Lower lobe of right lung (tissue), 2 donors: ENCODE data around the gene ERC1. TPM values are rescaled to one million over a fixed set of nuclear protein-coding genes. Genes with fewer than 3 reads are reported as not detected.

Source experiments
- ATAC-seq, 2 donors: fragments of 200-7000 bp; cut with Tn5 transposase; one replicate each; pipeline ENCODE4 v1.9.1; 2020 to 2022; ENCODE audit warnings: mild to moderate bottlenecking in 2 of 2, moderate library complexity in 2 of 2
- DNase-seq: peaks from one replicate; pipeline ENCODE4 v3.0.0-alpha.2; 2020
- H3K27ac ChIP-seq: fragments of 200-600 bp; one replicate; pipeline ENCODE4 v1.8.0; 2022
- H3K27me3 ChIP-seq: fragments of 200-600 bp; one replicate; pipeline ENCODE4 v1.8.0; 2022; ENCODE audit warnings: low read depth
- H3K36me3 ChIP-seq: fragments of 200-600 bp; one replicate; pipeline ENCODE4 v1.8.0; 2022; ENCODE audit warnings: mild to moderate bottlenecking
- H3K4me1 ChIP-seq: fragments of 200-600 bp; one replicate; pipeline ENCODE4 v1.8.0; 2022
- H3K4me3 ChIP-seq: fragments of 200-600 bp; one replicate; pipeline ENCODE4 v1.8.0; 2022; ENCODE audit warnings: mild to moderate bottlenecking
- H3K9me3 ChIP-seq: fragments of 200-600 bp; one replicate; pipeline ENCODE4 v1.8.0; 2022
- intact Hi-C: fragments of 100-400 bp; cut with DNase I; formaldehyde crosslinking; loops from one replicate; pipeline ENCODE4 v1.11.0; 2022
- total RNA-seq: library from RNA; stranded (reverse); fragmentation: NEBNext Ultra II Directional; extraction: Animal tissue kit (Norgen Biotek cat#: 25700); gene quantifications from one replicate; pipeline ENCODE4 v1.2.1, GENCODE V29; 2021
- TF ChIP-seq, protein P1 (sequence below): fragments of 200-600 bp; IDR thresholded peaks from one replicate; pipeline ENCODE4 v1.8.0; 2022; ENCODE audit warnings: antibody characterized with exemption, mild to moderate bottlenecking
- donor health status: DM: no; HTN: yes; CAD: no; lungs with severe emphysema.

Gene ERC1
- total RNA-seq, 1 donor from 2014 or later, result 66.3 TPM

- Histone ChIP-seq H3K4me1 (no peaks in the 10 kb centered on the region), H3K9me3 (no peaks in the 10 kb centered on the region), H3K36me3 (no peaks in the 10 kb centered on the region), H3K27ac (no peak overlapping the region), H3K4me3 (no peak overlapping the region), H3K27me3 (no peaks in the 10 kb centered on the region)
- intact Hi-C loops, result no loop called here
- ATAC-seq (no peak), DNase-seq (no peak)
- TF ChIP-seq, protein P1, sequence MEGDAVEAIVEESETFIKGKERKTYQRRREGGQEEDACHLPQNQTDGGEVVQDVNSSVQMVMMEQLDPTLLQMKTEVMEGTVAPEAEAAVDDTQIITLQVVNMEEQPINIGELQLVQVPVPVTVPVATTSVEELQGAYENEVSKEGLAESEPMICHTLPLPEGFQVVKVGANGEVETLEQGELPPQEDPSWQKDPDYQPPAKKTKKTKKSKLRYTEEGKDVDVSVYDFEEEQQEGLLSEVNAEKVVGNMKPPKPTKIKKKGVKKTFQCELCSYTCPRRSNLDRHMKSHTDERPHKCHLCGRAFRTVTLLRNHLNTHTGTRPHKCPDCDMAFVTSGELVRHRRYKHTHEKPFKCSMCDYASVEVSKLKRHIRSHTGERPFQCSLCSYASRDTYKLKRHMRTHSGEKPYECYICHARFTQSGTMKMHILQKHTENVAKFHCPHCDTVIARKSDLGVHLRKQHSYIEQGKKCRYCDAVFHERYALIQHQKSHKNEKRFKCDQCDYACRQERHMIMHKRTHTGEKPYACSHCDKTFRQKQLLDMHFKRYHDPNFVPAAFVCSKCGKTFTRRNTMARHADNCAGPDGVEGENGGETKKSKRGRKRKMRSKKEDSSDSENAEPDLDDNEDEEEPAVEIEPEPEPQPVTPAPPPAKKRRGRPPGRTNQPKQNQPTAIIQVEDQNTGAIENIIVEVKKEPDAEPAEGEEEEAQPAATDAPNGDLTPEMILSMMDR, result no peak
Observed at GRCh38 chr12:1398673-1399072, 407.6 kb downstream of the ERC1 start.

GRCh38 chr12:1401891-1402290 is 410.9 kb downstream of the ERC1 start:
- no peak for DNase-seq
- Histone ChIP-seq H3K27me3 (no peaks in the 10 kb centered on the region), H3K4me3 (no peak overlapping the region), H3K36me3 (no peaks in the 10 kb centered on the region), H3K27ac (no peak overlapping the region), H3K9me3 (no peaks in the 10 kb centered on the region), H3K4me1 (no peaks in the 10 kb centered on the region)
- intact Hi-C loops, result no loop called here
- no peak for ATAC-seq
- TF ChIP-seq, protein P1, result no peak

- no peaks in the 10 kb centered on the region for H3K27me3 ChIP-seq
- DNase-seq, result no peak
- H3K36me3 ChIP-seq, result no peaks in the 10 kb centered on the region
- H3K4me3 ChIP-seq, result no peak overlapping the region
- H3K4me1 ChIP-seq, result no peaks in the 10 kb centered on the region
- no peaks in the 10 kb centered on the region for H3K9me3 ChIP-seq
- intact Hi-C loops, result no loop called here
- no peak overlapping the region for H3K27ac ChIP-seq
- no peak for ATAC-seq
- TF ChIP-seq, protein P1, result no peak
Observed at GRCh38 chr12:1403417-1403816, 412.4 kb downstream of the ERC1 start.

DNA sequence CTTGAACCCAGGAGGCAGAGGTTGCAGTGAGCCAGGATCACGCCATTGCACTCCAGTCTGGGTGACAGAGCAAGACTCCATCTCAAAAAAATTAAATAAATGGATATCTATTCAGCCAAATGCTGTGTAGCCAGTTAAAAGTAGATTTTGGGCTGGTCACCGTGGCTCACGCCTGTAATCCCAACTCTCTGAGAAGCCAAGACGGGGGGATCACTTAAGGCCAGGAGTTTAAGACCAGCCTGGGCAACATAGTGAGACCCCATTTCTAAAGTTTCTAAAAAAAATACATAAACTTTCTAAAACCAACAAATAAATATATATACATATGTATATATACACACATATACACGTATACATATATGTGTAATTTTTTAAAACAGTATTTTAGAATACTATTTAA is 414.6 kb downstream of the ERC1 start:
- no peaks in the 10 kb centered on the region for H3K27me3 ChIP-seq
- DNase-seq, result no peak
- ATAC-seq, result no peak
- H3K4me1 ChIP-seq, result no peaks in the 10 kb centered on the region
- H3K4me3 ChIP-seq, result no peak overlapping the region
- no peaks in the 10 kb centered on the region for H3K9me3 ChIP-seq
- intact Hi-C loops, result no loop called here
- no peak overlapping the region for H3K27ac ChIP-seq
- H3K36me3 ChIP-seq, result peaks cover 14% of the 10 kb centered on the region
- TF ChIP-seq, protein P1, result no peak

DNA sequence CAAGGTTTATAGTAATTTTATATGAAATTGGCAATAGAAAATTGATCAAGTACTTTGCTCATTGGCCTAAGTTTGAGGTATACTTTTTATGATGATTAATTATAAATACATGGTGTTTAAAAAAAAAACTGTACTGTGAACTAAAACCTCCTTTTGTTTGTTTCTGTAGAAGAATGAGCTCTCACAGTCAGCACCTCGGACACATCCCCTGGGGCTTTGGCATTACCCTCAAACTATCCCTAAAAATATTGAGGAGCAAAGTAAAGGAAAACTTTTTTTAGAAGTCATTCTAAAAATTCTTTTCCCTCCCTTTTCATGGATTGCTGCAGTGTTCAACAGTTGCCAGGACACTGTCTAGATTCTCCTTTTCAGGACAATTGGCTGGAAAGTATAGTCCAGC is 419.8 kb downstream of the ERC1 start:
- H3K27ac ChIP-seq, result no peak overlapping the region
- H3K4me1 ChIP-seq, result no peaks in the 10 kb centered on the region
- intact Hi-C loops, result no loop called here
- no peaks in the 10 kb centered on the region for H3K27me3 ChIP-seq
- peaks cover 14% of the 10 kb centered on the region for H3K36me3 ChIP-seq
- ATAC-seq (no peak), DNase-seq (no peak)
- no peaks in the 10 kb centered on the region for H3K9me3 ChIP-seq
- TF ChIP-seq, protein P1, result no peak
- no peak overlapping the region for H3K4me3 ChIP-seq

- H3K36me3 ChIP-seq, result peaks cover 9% of the 10 kb centered on the region
- ATAC-seq, result no peak
- no peak overlapping the region for H3K4me3 ChIP-seq
- intact Hi-C loops, result no loop called here
- no peaks in the 10 kb centered on the region for H3K9me3 ChIP-seq
- no peaks in the 10 kb centered on the region for H3K4me1 ChIP-seq
- H3K27ac ChIP-seq, result no peak overlapping the region
- no peaks in the 10 kb centered on the region for H3K27me3 ChIP-seq
- no peak for DNase-seq
- TF ChIP-seq, protein P1, result no peak
Observed at GRCh38 chr12:1413930-1414329, 422.9 kb downstream of the ERC1 start.
